GM12865 (cell line): ENCODE measurements around the gene RRP12.

Experiments used
- DNase-seq: peaks from one replicate; pipeline ENCODE4 v3.0.0; 2010; ENCODE audit warnings: low read depth
- H3K4me3 ChIP-seq: 2 replicates; pipeline ENCODE4 v1.5.1; 2011; ENCODE audit warnings: mild to moderate bottlenecking, low read depth, low read length, control low read depth
- TF ChIP-seq, protein P1 (sequence below): IDR thresholded peaks from 2 replicates; pipeline ENCODE4 v1.5.1; 2011; ENCODE audit warnings: low read length, control low read depth, low read depth, inconsistent platforms; ENCODE audit not compliant: insufficient read depth; ENCODE audit errors: missing control alignments

RRP12 gene

DNA sequence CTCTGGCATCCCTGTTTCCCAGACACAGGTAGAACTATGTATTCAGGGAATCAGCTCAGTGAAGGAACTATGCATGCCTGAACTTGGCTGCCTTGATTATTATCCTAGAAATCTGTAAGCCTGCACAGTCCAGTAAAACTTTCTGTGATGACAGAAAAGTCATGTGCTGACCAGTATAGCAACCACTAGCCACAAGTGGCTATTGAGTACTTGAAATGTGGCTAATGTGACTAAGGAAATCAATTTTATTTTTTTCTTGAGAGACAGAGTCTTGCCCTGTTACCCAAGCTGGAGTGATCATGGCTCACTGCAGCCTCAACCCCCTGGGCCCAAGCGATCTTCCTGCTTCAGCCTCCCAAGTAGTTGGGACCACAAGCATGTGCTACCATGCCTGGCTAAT is 41.1 kb upstream of the RRP12 start:
- DNase-seq: no peak
- no peak overlapping the region for H3K4me3 ChIP-seq
- TF ChIP-seq, protein P1, sequence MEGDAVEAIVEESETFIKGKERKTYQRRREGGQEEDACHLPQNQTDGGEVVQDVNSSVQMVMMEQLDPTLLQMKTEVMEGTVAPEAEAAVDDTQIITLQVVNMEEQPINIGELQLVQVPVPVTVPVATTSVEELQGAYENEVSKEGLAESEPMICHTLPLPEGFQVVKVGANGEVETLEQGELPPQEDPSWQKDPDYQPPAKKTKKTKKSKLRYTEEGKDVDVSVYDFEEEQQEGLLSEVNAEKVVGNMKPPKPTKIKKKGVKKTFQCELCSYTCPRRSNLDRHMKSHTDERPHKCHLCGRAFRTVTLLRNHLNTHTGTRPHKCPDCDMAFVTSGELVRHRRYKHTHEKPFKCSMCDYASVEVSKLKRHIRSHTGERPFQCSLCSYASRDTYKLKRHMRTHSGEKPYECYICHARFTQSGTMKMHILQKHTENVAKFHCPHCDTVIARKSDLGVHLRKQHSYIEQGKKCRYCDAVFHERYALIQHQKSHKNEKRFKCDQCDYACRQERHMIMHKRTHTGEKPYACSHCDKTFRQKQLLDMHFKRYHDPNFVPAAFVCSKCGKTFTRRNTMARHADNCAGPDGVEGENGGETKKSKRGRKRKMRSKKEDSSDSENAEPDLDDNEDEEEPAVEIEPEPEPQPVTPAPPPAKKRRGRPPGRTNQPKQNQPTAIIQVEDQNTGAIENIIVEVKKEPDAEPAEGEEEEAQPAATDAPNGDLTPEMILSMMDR: no peak

DNA sequence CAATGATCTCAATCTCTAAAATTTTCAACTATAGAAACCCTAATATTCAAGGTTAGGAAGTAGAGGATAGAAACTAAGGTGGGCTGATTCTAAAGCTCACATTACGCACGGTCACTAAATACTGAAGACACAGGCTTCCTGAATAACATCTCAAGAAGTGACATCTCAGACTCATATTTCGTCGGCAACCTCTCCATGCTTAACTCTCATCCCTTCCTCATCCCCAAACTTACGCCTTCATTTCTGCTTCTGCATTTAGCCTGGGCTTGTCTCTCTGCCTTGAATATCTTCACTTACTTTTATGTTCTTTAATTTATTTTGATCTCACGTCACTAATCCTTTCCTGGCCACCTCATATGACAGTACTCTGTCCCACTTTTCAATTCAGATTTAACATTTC is 34.1 kb upstream of the RRP12 start:
- no peak for DNase-seq
- TF ChIP-seq, protein P1: no peak
- H3K4me3 ChIP-seq: no peak overlapping the region

DNA sequence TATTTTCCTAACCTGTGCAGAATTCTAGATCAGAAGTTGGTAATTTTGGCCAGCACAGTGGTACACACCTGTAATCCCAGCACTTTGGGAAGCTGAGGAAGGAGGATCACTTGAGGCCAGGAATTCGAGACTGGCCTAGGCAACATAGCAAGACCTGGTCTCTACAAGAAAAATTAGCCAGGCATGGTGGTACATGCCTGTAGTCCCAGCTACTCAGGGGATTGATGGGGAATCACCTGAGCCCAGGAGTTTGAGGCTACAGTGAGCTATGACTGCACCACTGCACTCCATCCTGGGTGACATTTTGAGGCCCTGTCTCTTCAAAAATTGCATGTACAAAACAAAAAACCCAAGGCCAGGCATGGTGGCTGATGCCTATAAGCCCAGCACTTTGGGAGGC is 33.4 kb upstream of the RRP12 start:
- TF ChIP-seq, protein P1: no peak
- H3K4me3 ChIP-seq: no peak overlapping the region
- no peak for DNase-seq

DNA sequence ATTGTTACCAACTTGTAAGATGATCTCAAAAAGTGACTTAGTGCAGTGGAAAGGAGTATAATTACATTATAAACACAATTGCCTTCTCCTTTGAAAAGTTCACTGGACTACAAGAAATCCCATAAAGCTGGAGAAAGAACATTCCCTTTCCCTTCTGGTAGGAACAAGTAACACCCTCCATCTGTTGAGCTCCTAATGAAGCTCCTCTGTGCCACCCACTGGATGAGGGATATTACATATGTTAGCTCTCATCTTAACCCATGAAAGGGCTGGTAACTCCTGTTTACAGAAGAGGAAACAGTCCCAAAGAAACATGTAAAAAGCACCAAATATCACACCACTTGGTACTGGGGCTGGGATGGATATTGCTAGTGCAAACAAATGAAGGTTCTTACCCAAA is 32.9 kb upstream of the RRP12 start:
- H3K4me3 ChIP-seq: no peak overlapping the region
- DNase-seq: no peak
- TF ChIP-seq, protein P1: no peak

DNA sequence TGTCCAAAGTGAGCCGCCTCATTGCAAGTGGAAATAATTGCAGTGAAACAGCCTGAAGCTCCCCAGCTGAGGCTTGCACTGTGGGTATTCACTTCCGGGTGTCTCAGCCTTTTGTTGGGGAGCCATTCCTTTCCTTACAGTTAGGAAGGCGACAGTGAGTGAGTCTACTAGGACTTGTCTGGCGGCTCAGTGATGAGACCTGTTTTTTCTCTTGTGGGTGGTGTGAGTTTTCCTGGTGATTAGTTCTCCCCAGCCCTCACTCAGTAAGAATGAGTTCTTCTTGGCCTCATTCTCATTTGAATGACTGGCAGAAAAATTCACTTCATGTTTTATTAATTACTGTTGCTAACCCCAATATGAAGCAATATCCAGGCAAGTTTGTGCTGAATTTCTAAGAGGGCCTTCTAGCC is 27.4 kb upstream of the RRP12 start:
- TF ChIP-seq, protein P1: no peak
- peak; percentile 55 for DNase-seq
- H3K4me3 ChIP-seq: peak overlapping the region; percentile 99

DNA sequence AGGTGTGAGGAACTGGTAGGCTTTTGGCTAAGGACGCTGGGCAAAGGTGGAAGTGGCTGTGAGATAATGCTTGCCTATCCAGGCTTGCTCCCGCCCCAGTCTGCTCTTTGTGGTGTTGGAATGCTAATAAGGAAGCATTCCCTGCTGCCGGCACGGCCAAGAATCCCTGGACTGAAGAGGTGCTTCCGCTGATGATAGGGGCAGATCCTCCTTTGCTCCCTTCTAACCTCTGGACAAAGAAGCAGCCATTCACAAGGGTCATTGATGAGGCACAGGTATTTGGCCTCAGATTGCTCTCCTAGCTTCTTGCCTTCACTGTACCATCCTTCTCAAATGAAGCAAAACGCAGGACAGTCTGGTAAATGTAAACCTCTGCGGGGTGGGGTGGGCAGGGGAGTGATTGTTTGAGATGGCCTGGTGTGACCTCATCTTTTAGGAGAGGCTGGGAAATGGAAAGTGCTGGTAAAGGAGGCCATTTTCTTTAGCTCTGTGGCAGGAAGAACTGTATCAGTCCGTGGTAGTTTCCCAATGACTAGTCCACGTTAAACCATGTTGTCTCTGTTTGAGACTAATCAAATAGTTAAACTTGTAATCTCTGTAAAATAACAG is 26.5 kb upstream of the RRP12 start:
- DNase-seq: peak; percentile 66
- peak overlapping the region; percentile 99 for H3K4me3 ChIP-seq
- TF ChIP-seq, protein P1: no peak
